NCI-H345 treated with DMSO at 0.1 percent for 48 hours (cell line): ENCODE results near the gene FHDC1.
A peak's percentile ranks its signal among the peaks of the same experiment; 100 is the strongest.
"Not testable (repeated sequence)": the region's sequence is repeated elsewhere in the genome, so short reads cannot be mapped to it uniquely, and the experiment has no call there.

Experiments used
- DNase-seq: peaks from one replicate; lab custom pipeline; 2025; ENCODE audit not compliant: unreplicated experiment; lab: John Stamatoyannopoulos, UW

Gene FHDC1

GRCh38 chr4:152935631-152936445 is at the start of gene FHDC1:
TSS of gene FHDC1 (plus strand) at chr4:152936323. CDS start at chr4:152943058, 6,735 bp downstream.
- DNase-seq: peak; percentile 78

DNA sequence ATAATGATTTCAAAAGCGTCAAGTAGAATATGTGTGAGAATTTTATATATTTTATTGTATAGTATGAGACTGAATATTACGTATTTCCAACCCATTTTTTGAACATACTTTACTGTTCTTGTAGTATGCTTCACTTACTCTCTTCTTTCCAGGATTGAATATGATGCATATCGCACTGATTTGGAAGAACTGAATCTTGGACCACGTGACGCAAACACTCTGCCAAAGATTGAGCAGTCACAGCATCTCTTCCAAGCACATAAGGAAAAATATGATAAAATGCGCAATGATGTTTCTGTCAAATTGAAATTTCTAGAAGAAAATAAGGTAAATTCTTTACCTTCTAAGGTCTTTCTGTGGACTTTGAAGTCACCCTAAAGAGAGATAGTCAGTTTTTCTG is 48.1 kb upstream of the FHDC1 start:
- no peak for DNase-seq

GRCh38 chr4:152892974-152893373 is 43.1 kb upstream of the FHDC1 start:
- DNase-seq: no peak

DNA sequence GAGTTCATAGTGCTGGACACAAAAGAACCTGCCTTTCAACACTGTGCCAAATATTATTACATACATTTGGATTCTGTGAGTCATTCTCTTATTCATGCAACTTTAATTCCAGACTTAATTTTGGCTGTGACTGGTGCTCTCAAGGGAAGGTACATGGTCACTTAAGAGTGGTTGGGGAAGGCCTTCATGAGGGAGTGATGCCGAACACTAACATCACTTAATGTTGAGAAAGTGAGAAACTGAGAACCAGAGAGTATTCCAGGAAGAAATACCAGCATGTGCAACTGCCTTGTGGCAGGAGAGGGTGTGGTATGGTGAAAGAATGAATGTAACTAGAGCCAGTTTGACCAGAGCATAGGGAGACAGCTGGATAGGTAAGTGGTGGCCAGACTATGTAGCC is 41.5 kb upstream of the FHDC1 start:
- no peak for DNase-seq

GRCh38 chr4:152896811-152897210 is 39.3 kb upstream of the FHDC1 start:
- DNase-seq: no peak

- not testable (repeated sequence) for DNase-seq
Measured at GRCh38 chr4:152898133-152898532, 38.0 kb upstream of the FHDC1 start.

DNA sequence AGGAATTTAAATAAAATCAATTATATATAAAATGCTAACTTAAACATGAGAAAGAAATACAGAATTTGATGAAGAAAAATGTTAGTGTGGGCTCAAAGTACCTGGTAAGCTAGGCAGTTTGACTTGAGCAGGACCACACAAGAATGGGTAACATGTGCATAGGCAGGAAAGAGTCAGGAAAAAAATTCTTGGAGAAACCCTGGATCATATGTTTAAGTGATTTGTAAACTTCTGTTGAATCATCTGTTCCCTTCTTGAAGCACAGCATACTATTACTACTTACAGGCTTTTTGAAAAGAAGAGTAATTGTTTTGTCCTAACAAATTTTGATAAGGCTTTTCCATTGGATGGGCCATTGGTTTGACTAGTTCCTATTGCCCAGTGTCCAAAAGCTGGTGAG is 37.5 kb upstream of the FHDC1 start:
- DNase-seq: no peak

- DNase-seq: no peak
Measured at GRCh38 chr4:152900395-152900794, 35.7 kb upstream of the FHDC1 start.

DNA sequence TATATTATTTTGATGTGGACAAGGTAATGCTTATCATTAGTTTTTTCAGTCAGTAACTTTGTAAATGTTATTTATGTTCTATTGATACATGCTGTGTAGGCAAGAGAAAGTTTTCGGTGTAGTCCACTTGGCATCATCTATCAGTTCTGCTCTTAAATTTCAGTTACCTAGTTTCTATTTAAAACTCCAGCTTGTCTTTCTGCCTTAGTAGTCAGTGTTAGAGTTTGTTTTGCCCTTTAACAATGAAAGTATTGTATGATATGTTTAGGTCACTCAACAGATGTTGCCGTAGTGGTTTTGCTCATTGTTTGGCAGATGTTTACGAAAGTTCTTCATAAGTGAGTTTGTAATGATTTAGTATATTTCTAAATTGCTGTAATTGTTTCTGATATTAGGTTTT is 34.9 kb upstream of the FHDC1 start:
- no peak for DNase-seq

GRCh38 chr4:152903658-152904057 is 32.5 kb upstream of the FHDC1 start:
- no peak for DNase-seq

GRCh38 chr4:152909901-152910300 is 26.2 kb upstream of the FHDC1 start:
- no peak for DNase-seq

- DNase-seq: no peak
Measured at GRCh38 chr4:152910521-152910920, 25.6 kb upstream of the FHDC1 start.

DNA sequence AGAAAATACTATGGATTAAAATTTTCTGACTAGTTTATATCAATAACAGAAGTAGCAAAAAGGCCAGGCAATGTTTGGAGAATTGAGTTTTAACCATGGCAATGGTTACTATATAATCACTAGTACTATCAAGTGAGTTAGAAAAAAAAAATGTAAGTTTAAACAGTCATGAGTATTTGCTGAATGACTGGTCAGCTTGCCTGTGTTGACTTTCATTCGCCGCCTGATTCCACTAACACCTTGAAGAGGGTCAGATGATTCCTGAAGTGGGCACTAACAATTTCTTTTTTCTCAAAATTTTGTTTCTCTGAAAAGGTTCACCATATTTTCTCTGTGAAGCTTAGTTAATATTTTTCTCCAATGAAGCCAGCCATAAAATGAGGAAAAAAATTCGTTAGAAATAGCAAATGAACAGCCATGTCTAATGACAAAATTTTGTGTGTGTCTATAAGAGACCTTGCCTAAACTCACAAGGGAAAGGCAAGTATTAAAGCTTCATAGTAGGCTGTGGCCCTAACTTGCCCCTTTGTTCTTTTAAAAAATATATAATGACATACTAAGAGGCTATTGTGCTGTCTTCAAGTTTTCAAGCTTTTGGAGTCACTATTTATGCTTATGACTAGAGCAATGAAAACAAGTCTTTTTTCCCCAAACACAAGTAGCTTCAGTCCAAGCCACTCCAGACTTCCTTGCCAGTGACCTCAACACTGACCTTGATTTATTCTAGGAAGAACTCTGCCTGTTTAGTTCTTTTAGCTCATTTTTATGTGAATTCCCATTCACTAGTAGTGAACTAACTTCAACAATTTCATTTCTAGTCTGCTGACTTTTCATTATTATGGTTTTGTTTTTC is 18.4 kb upstream of the FHDC1 start:
- no peak for DNase-seq

- DNase-seq: no peak
Measured at GRCh38 chr4:152919826-152920225, 16.3 kb upstream of the FHDC1 start.

DNA sequence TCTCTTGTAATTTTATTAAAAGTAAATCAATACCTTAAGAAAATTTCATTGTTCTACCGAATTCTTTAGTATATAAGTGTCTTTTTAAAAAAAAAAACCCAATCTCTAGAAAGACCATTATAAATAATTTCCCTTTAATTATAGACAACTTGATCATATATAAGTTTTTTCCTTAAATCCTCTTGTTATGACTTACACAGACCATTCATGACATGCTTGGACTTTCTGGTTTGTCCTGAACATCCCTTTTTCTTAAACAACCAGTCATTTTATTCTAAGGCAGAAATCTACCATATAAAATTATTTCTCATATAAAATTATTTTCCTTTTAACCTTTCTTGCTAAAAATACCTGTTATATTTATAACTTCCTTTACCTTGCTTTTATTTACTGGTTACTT is 15.4 kb upstream of the FHDC1 start:
- DNase-seq: no peak

GRCh38 chr4:152921284-152921683 is 14.8 kb upstream of the FHDC1 start:
- no peak for DNase-seq

GRCh38 chr4:152925851-152926250 is 10.3 kb upstream of the FHDC1 start:
- DNase-seq: no peak

DNA sequence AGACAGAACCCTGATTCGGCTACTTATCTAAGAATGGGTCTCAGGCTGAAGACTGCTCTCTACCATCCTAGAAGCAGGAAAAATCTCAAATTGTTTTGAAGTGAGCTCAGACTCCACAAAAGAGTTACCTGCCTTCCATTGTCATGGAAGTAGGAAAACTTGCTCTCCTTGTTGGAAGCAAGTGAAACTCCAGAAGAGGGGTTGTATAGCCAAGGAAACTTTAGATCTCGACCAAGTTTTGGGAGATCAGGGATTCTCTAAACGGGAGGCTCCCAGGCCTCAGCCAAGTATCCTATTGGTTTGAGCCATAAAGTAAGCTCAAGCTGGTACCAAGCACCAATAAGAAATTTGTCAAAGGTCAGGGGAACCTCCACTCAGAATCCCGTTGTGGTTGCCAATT is 9.2 kb upstream of the FHDC1 start:
- DNase-seq: no peak

DNA sequence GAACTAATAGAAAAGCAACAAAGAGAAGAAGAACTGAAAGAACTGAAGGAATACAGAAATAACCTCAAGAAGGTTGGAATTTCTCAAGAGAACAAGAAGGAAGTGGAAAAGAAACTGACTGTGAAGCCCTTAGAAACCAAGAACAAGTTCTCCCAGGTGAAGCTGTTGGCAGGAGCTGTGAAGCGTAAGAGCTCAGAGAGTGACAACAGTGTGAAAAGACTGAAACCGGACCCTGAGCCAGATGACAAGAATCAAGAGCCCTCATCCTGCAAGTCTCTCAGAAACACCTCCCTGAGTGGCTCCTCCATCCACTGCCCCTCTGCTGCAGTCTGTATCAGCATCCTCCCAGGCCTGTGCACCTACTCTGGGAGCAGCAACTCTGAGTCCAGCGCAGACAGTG is 8.4 kb upstream of the FHDC1 start:
- DNase-seq: no peak

DNA sequence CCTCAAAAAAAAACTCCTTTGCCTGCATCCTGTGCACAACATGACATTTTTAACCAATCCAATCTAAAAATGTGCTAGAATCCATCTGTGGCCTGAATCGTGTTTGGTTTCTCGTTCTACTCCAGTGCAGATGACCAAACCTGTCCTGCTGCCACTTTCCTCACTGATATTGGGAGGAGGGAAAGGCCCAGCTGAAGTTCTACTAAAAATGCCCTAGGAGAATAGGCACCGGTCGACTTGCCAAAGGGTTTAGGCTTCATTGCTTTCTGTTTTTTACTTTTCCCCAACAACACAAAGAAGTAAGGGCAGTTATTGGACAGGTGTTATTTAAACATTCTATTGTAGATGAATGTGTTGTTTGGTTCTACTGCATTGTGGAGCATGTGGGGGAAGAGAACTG is 7.8 kb upstream of the FHDC1 start:
- no peak for DNase-seq

GRCh38 chr4:152929888-152930287 is 6.2 kb upstream of the FHDC1 start:
- no peak for DNase-seq

- no peak for DNase-seq
Measured at GRCh38 chr4:152935143-152935542, 980 bp upstream of the FHDC1 start.
